Mesenchymal stem cell (in vitro differentiated cells and primary cell): ENCODE data around the gene ZC3H14.

ENCODE experiments used
- DNase-seq: peaks from one replicate; pipeline ENCODE4 v3.0.0-alpha.2; 2013
- H2AFZ ChIP-seq: one replicate; pipeline ENCODE4 v1.6.1; 2013; ENCODE audit warnings: low read depth, mild to moderate bottlenecking, control low read depth, inconsistent platforms, low read length, moderate library complexity
- H2AK5ac ChIP-seq: 2 replicates; pipeline ENCODE4 v1.6.1; 2013; ENCODE audit warnings: low read length, moderate library complexity, mild to moderate bottlenecking, inconsistent platforms; ENCODE audit not compliant: severe bottlenecking
- H2BK120ac ChIP-seq: one replicate; pipeline ENCODE4 v1.6.1; 2013; ENCODE audit warnings: low read depth, mild to moderate bottlenecking, inconsistent platforms, low read length, moderate library complexity
- H2BK12ac ChIP-seq, 2 experiments: one replicate each; pipeline ENCODE4 v1.6.1; 2013; ENCODE audit warnings: inconsistent platforms in 2 of 2, low read length in 2 of 2, mild to moderate bottlenecking in 2 of 2, moderate library complexity in 2 of 2, control low read depth in 1 of 2
- H2BK15ac ChIP-seq: one replicate; pipeline ENCODE4 v1.6.1; 2013; ENCODE audit warnings: mild to moderate bottlenecking, low read depth, inconsistent platforms; ENCODE audit not compliant: poor library complexity, severe bottlenecking
- H2BK5ac ChIP-seq: 2 replicates; pipeline ENCODE4 v1.6.1; 2013; ENCODE audit warnings: low read depth, mild to moderate bottlenecking, low read length, control low read depth, inconsistent platforms; ENCODE audit not compliant: poor library complexity, severe bottlenecking
- H3K14ac ChIP-seq, 2 experiments: one replicate each; pipeline ENCODE4 v1.6.1; 2013; ENCODE audit warnings: inconsistent platforms in 2 of 2, low read length in 2 of 2, control low read depth in 1 of 2, mild to moderate bottlenecking in 1 of 2, moderate library complexity in 1 of 2
- H3K18ac ChIP-seq, 2 experiments: one replicate each; pipeline ENCODE4 v1.6.1; 2013; ENCODE audit warnings: inconsistent platforms in 2 of 2, low read length in 2 of 2, control low read depth in 1 of 2, low read depth in 1 of 2, mild to moderate bottlenecking in 1 of 2
- H3K23ac ChIP-seq, 2 experiments: one replicate each; pipeline ENCODE4 v1.6.1; 2013; ENCODE audit warnings: inconsistent platforms in 2 of 2, low read length in 2 of 2, mild to moderate bottlenecking in 2 of 2, moderate library complexity in 2 of 2, control low read depth in 1 of 2
- H3K27ac ChIP-seq: 2 replicates; pipeline ENCODE4 v1.5.1; 2013; ENCODE audit warnings: mild to moderate bottlenecking, moderate library complexity, low read length, control low read depth, inconsistent platforms; ENCODE audit not compliant: poor library complexity, severe bottlenecking
- H3K27me3 ChIP-seq, 2 experiments: 2 replicates each; pipeline versions ENCODE4 v1.6.1 to v1.7.0; 2013; ENCODE audit warnings: low read length in 2 of 2, mild to moderate bottlenecking in 2 of 2, moderate library complexity in 2 of 2, control low read depth in 1 of 2, inconsistent platforms in 1 of 2; ENCODE audit not compliant: control insufficient read depth in 1 of 2, insufficient read depth in 1 of 2
- H3K36me3 ChIP-seq, 2 experiments: 2 replicates each; pipeline versions ENCODE4 v1.6.1 to v1.7.0; 2013; ENCODE audit warnings: low read length in 2 of 2, control low read depth in 1 of 2, inconsistent platforms in 1 of 2, low read depth in 1 of 2, mild to moderate bottlenecking in 1 of 2; ENCODE audit not compliant: insufficient read depth in 2 of 2, control insufficient read depth in 1 of 2
- H3K4ac ChIP-seq, 2 experiments: one replicate each; pipeline ENCODE4 v1.6.1; 2013; ENCODE audit warnings: inconsistent platforms in 2 of 2, low read length in 2 of 2, mild to moderate bottlenecking in 2 of 2, moderate library complexity in 2 of 2, control low read depth in 1 of 2, low read depth in 1 of 2
- H3K4me1 ChIP-seq: 2 replicates; pipeline ENCODE4 v1.6.1; 2013; ENCODE audit warnings: low read depth, low read length, control low read depth; ENCODE audit not compliant: control insufficient read depth, insufficient read depth
- H3K4me2 ChIP-seq: 2 replicates; pipeline ENCODE4 v1.6.1; 2013; ENCODE audit warnings: low read length, mild to moderate bottlenecking, inconsistent platforms; ENCODE audit not compliant: poor library complexity, severe bottlenecking
- H3K4me3 ChIP-seq, 2 experiments: 2 replicates each; pipeline versions ENCODE4 v1.5.1 to v1.7.0; 2013; ENCODE audit warnings: low read length in 2 of 2, mild to moderate bottlenecking in 2 of 2, control low read depth in 1 of 2, low read depth in 1 of 2; ENCODE audit not compliant: insufficient read depth in 1 of 2
- H3K79me1 ChIP-seq: replicated peaks from 2 replicates; pipeline ENCODE4 v1.6.1; 2013; ENCODE audit warnings: mild to moderate bottlenecking, control low read depth, low read length, inconsistent platforms; ENCODE audit not compliant: poor library complexity, severe bottlenecking
- H3K9ac ChIP-seq: 2 replicates; pipeline ENCODE4 v1.7.0; 2013; ENCODE audit warnings: mild to moderate bottlenecking, low read length, moderate library complexity
- H3K9me3 ChIP-seq: 2 replicates; pipeline ENCODE4 v1.7.0; 2013; ENCODE audit warnings: mild to moderate bottlenecking, low read length; ENCODE audit not compliant: control insufficient read depth
- H4K8ac ChIP-seq: one replicate; pipeline ENCODE4 v1.6.1; 2013; ENCODE audit warnings: inconsistent platforms, mild to moderate bottlenecking, low read length, moderate library complexity
- H4K91ac ChIP-seq: one replicate; pipeline ENCODE4 v1.6.1; 2013; ENCODE audit warnings: mild to moderate bottlenecking, low read length, inconsistent platforms
- WGBS: methylation state at CpG from one replicate; pipeline ENCODE4 v1.1.7; 2013; ENCODE audit warnings: mixed read lengths; 5-methylcytosine and 5-hydroxymethylcytosine counted together

Gene ZC3H14

DNA sequence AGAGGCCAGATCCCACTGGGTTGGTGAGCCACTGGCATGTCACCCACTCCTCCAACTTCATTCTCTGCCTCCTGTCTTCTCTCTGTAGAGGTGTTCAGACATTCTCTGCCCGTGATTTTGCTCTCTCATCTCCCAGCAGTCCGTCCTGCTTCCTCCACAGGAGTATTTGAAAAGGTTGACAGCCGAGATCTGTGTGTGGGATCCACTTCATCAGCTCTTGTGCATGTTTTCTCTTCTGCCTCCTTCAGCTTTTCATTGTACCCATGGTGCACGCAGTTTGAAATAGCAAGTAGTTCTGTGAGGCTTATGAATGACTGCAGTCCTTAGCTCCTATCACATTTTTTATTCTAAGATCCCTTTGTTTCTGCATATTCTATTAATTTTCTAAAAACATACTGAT, 34.8 kb downstream of the ZC3H14 start:
- Histone ChIP-seq H2AK5ac (no peak overlapping the region), H4K8ac (no peak overlapping the region), H3K27ac (no peak overlapping the region), H3K4me1 (peaks cover 1% of the 10 kb centered on the region), H2AFZ (no peak overlapping the region), H3K27me3 (no peaks in the 10 kb centered on the region), H3K4me2 (no peak overlapping the region), H4K91ac (no peak overlapping the region), H2BK15ac (no peak overlapping the region), H3K18ac (no peak overlapping the region), H3K23ac (no peak overlapping the region), H3K79me1 (peaks cover 27% of the 10 kb centered on the region), H3K36me3 (peaks cover 33 to 96% of the 10 kb centered on the region in 2 experiments), H2BK120ac (no peak overlapping the region), H3K14ac (no peak overlapping the region), H2BK5ac (no peak overlapping the region), H2BK12ac (no peak overlapping the region), H3K9ac (no peak overlapping the region), H3K4me3 (no peak overlapping the region), H3K4ac (no peak overlapping the region), H3K9me3 (no peaks in the 10 kb centered on the region)
- DNase-seq, result no peak
- WGBS, result 100% methylated on average over 3 of the region's 4 CpGs

DNA sequence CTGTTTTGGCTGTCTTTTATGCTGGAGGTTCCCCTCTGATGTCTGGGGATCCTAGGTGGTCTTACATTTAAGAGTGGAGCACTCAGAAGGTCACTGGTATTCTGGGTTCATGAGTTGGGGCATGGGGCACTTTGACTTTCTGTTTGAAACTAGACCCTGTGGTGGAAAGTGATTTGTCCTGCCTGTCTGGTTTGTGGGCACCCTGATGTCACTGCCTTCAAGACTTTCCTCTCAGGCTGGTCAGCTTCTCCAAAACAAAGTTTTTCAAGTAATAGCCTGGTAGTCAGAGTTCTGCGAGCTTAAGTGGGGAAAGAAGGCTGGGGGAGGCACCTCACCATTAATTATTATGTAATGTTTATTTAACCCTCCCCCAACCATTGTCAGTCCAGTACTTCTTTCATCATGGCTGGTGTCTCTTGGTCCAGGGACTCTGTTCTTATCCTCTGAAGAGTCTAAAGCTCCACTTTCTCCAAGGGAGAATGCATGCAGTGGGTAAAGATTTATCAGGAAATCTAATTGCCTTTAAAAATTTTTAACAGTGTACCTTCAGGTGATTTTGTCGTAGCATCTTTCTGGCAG, 35.3 kb downstream of the ZC3H14 start:
- Histone ChIP-seq H3K23ac (no peak overlapping the region), H3K14ac (no peak overlapping the region), H3K4me2 (no peak overlapping the region), H2BK15ac (no peak overlapping the region), H2BK12ac (no peak overlapping the region), H2AK5ac (no peak overlapping the region), H3K27ac (no peak overlapping the region), H3K18ac (no peak overlapping the region), H4K8ac (no peak overlapping the region), H3K79me1 (peaks cover 30% of the 10 kb centered on the region), H3K9ac (no peak overlapping the region), H3K9me3 (no peaks in the 10 kb centered on the region), H4K91ac (no peak overlapping the region), H3K4me3 (no peak overlapping the region), H3K4ac (no peak overlapping the region), H2BK5ac (no peak overlapping the region), H2AFZ (no peak overlapping the region), H3K36me3 (peaks cover 37 to 98% of the 10 kb centered on the region in 2 experiments), H3K4me1 (peaks cover 1% of the 10 kb centered on the region), H2BK120ac (no peak overlapping the region), H3K27me3 (no peaks in the 10 kb centered on the region)
- DNase-seq, result no peak
- WGBS, result 88% methylated on average over 1 of the region's 2 CpGs

DNA sequence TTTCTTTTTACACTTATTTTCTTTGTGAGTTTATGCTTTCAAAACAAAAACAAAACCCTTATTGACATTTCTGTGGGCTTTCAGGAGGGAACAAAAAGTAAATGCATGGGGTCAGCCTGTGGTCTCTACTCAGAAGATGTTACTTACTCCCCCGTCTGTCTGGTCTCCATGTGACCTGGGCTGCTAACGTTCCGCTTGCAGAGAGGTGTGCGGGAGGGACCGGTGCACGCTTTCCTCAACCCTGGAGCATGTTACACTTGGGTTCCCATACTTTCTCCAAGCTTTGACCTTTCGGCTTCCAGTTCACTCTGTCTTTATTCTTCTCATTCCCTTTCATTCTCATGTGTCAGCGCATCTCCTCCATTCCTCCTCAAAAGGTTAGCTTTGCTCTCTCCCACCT, 36.5 kb downstream of the ZC3H14 start:
- Histone ChIP-seq H3K4ac (no peak overlapping the region), H3K4me2 (no peak overlapping the region), H3K9ac (no peak overlapping the region), H3K27me3 (no peaks in the 10 kb centered on the region), H3K23ac (no peak overlapping the region), H3K79me1 (peaks cover 33% of the 10 kb centered on the region), H3K27ac (no peak overlapping the region), H2AK5ac (no peak overlapping the region), H3K9me3 (no peaks in the 10 kb centered on the region), H3K4me1 (peaks cover 1% of the 10 kb centered on the region), H2BK5ac (no peak overlapping the region), H4K91ac (no peak overlapping the region), H2BK120ac (no peak overlapping the region), H2BK15ac (no peak overlapping the region), H2AFZ (no peak overlapping the region), H3K4me3 (no peak overlapping the region), H2BK12ac (no peak overlapping the region), H4K8ac (no peak overlapping the region), H3K14ac (no peak overlapping the region), H3K36me3 (peaks cover 40 to 98% of the 10 kb centered on the region in 2 experiments), H3K18ac (no peak overlapping the region)
- 98% methylated on average over 8 of the region's 8 CpGs for WGBS
- no peak for DNase-seq

DNA sequence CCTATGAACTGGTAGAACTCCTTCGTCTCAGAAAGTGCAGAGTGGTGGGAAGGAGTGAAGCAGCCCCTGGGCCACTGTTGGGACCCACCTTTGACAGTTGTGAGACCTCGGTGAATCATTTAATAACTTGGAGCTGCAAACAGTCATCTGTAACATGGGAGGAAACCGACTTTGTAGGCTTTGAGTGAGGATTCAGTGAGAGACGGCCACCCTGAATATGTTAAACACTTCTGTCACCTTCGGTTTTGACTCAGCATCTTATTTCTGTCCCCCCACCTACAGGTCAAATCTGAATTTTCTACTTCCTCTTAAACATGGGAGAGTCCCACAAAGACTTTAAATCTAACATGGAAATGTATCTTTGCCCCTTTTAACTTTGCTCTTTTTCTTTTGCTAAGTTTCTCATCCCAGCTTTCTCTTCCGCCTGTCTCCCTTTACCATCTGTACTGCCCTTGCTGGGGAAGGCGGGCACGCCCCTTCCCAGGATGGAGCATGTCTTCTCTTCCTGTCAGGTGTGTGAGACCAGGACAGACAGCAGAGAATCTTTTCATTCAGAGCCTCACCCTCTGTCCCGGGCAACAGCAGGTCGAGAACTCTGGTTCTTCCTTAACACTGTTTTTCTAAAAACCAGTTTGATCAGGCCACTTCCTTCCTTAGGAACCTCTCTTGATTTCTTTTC, 37.1 kb downstream of the ZC3H14 start:
- Histone ChIP-seq H2BK15ac (no peak overlapping the region), H4K91ac (no peak overlapping the region), H3K18ac (no peak overlapping the region), H3K79me1 (peaks cover 33% of the 10 kb centered on the region), H3K27ac (no peak overlapping the region), H3K4ac (no peak overlapping the region), H3K9ac (no peak overlapping the region), H3K14ac (no peak overlapping the region), H3K9me3 (no peaks in the 10 kb centered on the region), H2BK12ac (no peak overlapping the region), H2AFZ (no peak overlapping the region), H3K4me1 (peaks cover 1% of the 10 kb centered on the region), H3K4me2 (no peak overlapping the region), H2BK5ac (no peak overlapping the region), H4K8ac (no peak overlapping the region), H3K36me3 (peaks cover 42 to 98% of the 10 kb centered on the region in 2 experiments), H2BK120ac (no peak overlapping the region), H3K23ac (no peak overlapping the region), H3K4me3 (no peak overlapping the region), H2AK5ac (no peak overlapping the region), H3K27me3 (no peaks in the 10 kb centered on the region)
- no peak for DNase-seq
- WGBS, result 93% methylated on average over 10 of the region's 10 CpGs
